K562 (cell line): ENCODE data around the gene SP6. TPM values are rescaled to one million over a fixed set of nuclear protein-coding genes. Genes with fewer than 3 reads are reported as not detected.

ENCODE experiments used
- CHD7 ChIP-seq: fragments of 200-600 bp; sonication (generic); IDR thresholded peaks from one replicate; pipeline ENCODE4 v1.6.1; 2012; ENCODE audit warnings: mild to moderate bottlenecking, low read depth, low read length, inconsistent platforms
- EP400 ChIP-seq: fragments of 450-650 bp; IDR thresholded peaks from 2 replicates; pipeline ENCODE4 v1.6.1; 2017; ENCODE audit warnings: antibody characterized with exemption, mild to moderate bottlenecking, moderate library complexity
- IFI16 ChIP-seq: fragments of 250-450 bp; sonication (Bioruptor Pico); IDR thresholded peaks from 2 replicates; pipeline ENCODE4 v2.1.2; 2022; ENCODE audit warnings: mild to moderate bottlenecking, inconsistent platforms
- NFE2 ChIP-seq: IDR thresholded peaks from 2 replicates; pipeline ENCODE4 v1.6.1; 2014; ENCODE audit warnings: antibody characterized with exemption, low read depth
- PHF20 ChIP-seq: fragments of 450-650 bp; IDR thresholded peaks from 2 replicates; pipeline ENCODE4 v1.6.1; 2018; ENCODE audit not compliant: partially characterized antibody
- PPARD ChIP-seq: fragments of 250-450 bp; sonication (Bioruptor Pico); IDR thresholded peaks from 2 replicates; pipeline ENCODE4 v1.8.0; 2022; ENCODE audit warnings: inconsistent platforms, mild to moderate bottlenecking, moderate library complexity
- RFX5 ChIP-seq: IDR thresholded peaks from 2 replicates; pipeline ENCODE4 v1.6.1; 2011; ENCODE audit warnings: low read depth, mild to moderate bottlenecking, improper control_type of control experiment, low read length
- SNAPC5 ChIP-seq: fragments of 250-450 bp; sonication (Bioruptor Pico); IDR thresholded peaks from 2 replicates; pipeline ENCODE4 v1.8.0; 2021; ENCODE audit warnings: moderate library complexity, mild to moderate bottlenecking, inconsistent platforms
- TSC22D4 ChIP-seq: fragments of 450-650 bp; IDR thresholded peaks from 2 replicates; pipeline ENCODE4 v1.6.1; 2016; ENCODE audit warnings: missing genetic modification characterization, missing biosample characterization, control low read depth
- ZFP1 ChIP-seq: fragments of 450-650 bp; formaldehyde crosslinking; IDR thresholded peaks from 2 replicates; pipeline ENCODE4 v1.4.0; 2020; ENCODE audit warnings: mild to moderate bottlenecking, mixed read lengths
- ZKSCAN8 ChIP-seq: fragments of 200-800 bp; sonication (Bioruptor generic); IDR thresholded peaks from 2 replicates; pipeline ENCODE4 v1.6.1; 2016; ENCODE audit warnings: missing genetic modification characterization, missing compliant biosample characterization
- polyA plus RNA-seq, 8 experiments: library from polyadenylated mRNA; depleted of rRNA in 4 of 8; stranded (reverse) in 5 of 8; unstranded in 3 of 8; fragments of >200 nt; fragmentation: Nextera tagmentation in 2 of 8; fragmentation: Illumina TruSeq in 1 of 8; extraction: Ambion mirVana in 2 of 8; extraction: Trizol in 1 of 8; gene quantifications; 2 replicates each; pipeline versions ENCODE4 v1.2.1 to v1.2.3, GENCODE V29; 2011 to 2014; ENCODE audit warnings: inconsistent platforms in 1 of 8, missing spikeins in 1 of 8
- total RNA-seq, 7 experiments: library from RNA; depleted of rRNA in 6 of 7; stranded (reverse); fragments of >200 nt in 6 of 7; fragmentation: Illumina TruSeq in 2 of 7; extraction: Trizol in 2 of 7; gene quantifications; 2 replicates each; pipeline versions ENCODE4 v1.2.1 to v1.2.3, GENCODE V29; 2011 to 2021; ENCODE audit warnings: low replicate concordance in 1 of 7
- TF ChIP-seq, protein P1 (sequence below): fragments of 450-650 bp; IDR thresholded peaks from 2 replicates; pipeline ENCODE4 v1.6.1; 2016; ENCODE audit warnings: antibody characterized with exemption
- TF ChIP-seq, protein P2 (sequence below), 2 experiments: IDR thresholded peaks; 2 replicates each; pipeline ENCODE4 v1.6.1; 2011; ENCODE audit warnings: borderline replicate concordance in 1 of 2, control low read depth in 1 of 2, low read depth in 1 of 2, low read length in 1 of 2, mild to moderate bottlenecking in 1 of 2, mixed read lengths in 1 of 2, moderate library complexity in 1 of 2; ENCODE audit not compliant: insufficient read depth in 1 of 2, insufficient read length in 1 of 2, poor library complexity in 1 of 2, severe bottlenecking in 1 of 2; ENCODE audit errors: extremely low read depth in 1 of 2

The SP6 gene
- total and polyA plus RNA-seq, 9 of the 15 experiments (the other 6 are each of a cell fraction or from before 2014, with no cell fraction given), result 0.11 to 7.9 (median 2.2) TPM

DNA sequence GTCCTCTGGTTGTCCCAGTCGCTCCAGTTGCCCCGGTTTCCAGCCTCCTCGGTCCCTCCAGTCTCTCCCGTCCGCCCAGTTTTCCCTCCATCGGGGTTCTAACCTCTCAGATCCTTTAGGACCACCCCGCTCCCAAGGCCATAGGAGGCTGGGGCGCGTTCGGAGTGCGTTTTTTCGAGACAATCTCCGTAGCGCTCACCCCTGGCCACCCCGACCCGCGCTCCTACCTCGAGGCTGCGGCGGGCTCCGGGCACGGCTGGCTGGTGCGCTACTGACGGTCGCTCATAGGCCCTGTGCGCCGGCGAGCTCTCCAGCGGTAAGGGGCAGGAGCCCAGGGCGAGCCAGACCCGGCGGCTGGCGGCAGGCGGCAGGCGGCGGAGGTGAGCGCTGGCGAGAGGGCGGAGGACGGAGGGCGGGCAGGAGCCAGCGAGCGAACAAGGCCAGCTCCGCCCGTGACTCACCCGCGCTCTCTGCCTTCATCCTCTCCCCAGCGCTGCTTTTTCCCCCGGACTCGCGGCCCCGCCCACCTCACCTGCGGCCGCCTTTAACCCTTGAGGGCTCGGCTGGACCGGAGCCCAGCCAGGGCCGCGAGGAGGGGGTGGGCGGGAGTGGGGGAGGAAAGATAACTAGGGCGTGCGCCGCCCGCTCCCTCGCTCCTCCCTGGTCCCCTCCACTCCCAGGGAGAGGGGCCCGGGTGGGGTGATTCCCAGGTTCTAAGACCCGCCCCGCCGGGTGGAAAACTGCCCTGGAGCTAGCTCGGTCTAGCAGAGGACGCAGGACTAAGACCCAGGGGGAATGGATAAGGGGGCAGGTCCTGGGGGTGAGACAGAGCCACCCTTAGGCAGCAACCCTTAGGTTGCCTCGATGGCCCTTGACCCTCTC lies at the start of gene SP6 (continued):
- TF ChIP-seq TSC22D4 (no peak), PPARD (CRISPR knock-in tag) (no peak), ZFP1 (CRISPR knock-in tag) (no peak), RFX5 (no peak), IFI16 (CRISPR knock-in tag) (no peak), NFE2 (no peak), CHD7 (no peak), EP400 (no peak), ZKSCAN8 (CRISPR knock-in tag) (no peak), PHF20 (no peak), SNAPC5 (CRISPR knock-in tag) (no peak)
- TF ChIP-seq, protein P1, sequence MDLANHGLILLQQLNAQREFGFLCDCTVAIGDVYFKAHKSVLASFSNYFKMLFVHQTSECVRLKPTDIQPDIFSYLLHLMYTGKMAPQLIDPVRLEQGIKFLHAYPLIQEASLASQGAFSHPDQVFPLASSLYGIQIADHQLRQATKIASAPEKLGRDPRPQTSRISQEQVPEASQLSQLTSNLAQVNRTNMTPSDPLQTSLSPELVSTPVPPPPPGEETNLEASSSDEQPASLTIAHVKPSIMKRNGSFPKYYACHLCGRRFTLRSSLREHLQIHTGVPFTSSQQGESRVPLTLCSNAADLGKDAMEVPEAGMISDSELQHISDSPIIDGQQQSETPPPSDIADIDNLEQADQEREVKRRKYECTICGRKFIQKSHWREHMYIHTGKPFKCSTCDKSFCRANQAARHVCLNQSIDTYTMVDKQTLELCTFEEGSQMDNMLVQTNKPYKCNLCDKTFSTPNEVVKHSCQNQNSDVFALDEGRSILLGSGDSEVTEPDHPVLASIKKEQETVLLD, result no peak
- TF ChIP-seq, protein P2, sequence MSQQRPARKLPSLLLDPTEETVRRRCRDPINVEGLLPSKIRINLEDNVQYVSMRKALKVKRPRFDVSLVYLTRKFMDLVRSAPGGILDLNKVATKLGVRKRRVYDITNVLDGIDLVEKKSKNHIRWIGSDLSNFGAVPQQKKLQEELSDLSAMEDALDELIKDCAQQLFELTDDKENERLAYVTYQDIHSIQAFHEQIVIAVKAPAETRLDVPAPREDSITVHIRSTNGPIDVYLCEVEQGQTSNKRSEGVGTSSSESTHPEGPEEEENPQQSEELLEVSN (IDR thresholded peaks at IDR 0.05; ENCODE audit: borderline replicate concordance in 1 of 2, extremely low read depth in 1 of 2, insufficient read depth in 1 of 2, insufficient read length in 1 of 2, low read depth in 1 of 2, low read length in 1 of 2, poor library complexity in 1 of 2, severe bottlenecking in 1 of 2), result peak in 1 of 2 experiments; percentile 78
